Dermis lymphatic vessel endothelial cell (primary cell): Measurements from ENCODE around the gene PRR20E. TPM values are rescaled to one million over a fixed set of nuclear protein-coding genes. Genes with fewer than 3 reads are reported as not detected.

Source experiments
- total RNA-seq: library from RNA; depleted of rRNA; stranded (reverse); fragments of >200 nt; gene quantifications from 2 replicates; pipeline ENCODE4 v1.2.1, GENCODE V29; 2014

Gene PRR20E
- total RNA-seq, result not detected in 2 replicates

GRCh38 chr13:57166897-57167296 is at the start of gene PRR20E:
TSS of gene PRR20E (plus strand) at chr13:57167197. CDS start at chr13:57167584, 387 bp downstream.

GRCh38 chr13:57140235-57140968 is 26.6 kb upstream of the PRR20E start, which contains the start of gene PRR20A:
TSS of gene PRR20A (plus strand) at chr13:57140918. CDS start at chr13:57141305, 387 bp downstream.

GRCh38 chr13:57147188-57147587 is 19.8 kb upstream of the PRR20E start, which contains the start of gene PRR20B:
TSS of gene PRR20B (plus strand) at chr13:57147488. CDS start at chr13:57147875, 387 bp downstream.

GRCh38 chr13:57153761-57154160 is 13.2 kb upstream of the PRR20E start, which contains the start of gene PRR20C:
TSS of gene PRR20C (plus strand) at chr13:57154061. CDS start at chr13:57154448, 387 bp downstream.

GRCh38 chr13:57160332-57160731 is 6.7 kb upstream of the PRR20E start, which contains the start of gene PRR20D:
TSS of gene PRR20D (plus strand) at chr13:57160632. CDS start at chr13:57161019, 387 bp downstream.

Other genes starting within 250 kb of the PRR20E start
- not detected in 2 replicates for gene PRR20A, start 26.3 kb upstream of the PRR20E start, total RNA-seq
- not detected in 2 replicates for gene PRR20B, start 19.7 kb upstream of the PRR20E start, total RNA-seq
- not detected in 2 replicates for gene PRR20C, start 13.1 kb upstream of the PRR20E start, total RNA-seq
- not detected in 2 replicates for gene PRR20D, start 6.6 kb upstream of the PRR20E start, total RNA-seq